ENCODE data around the gene GNAZ.

DNA sequence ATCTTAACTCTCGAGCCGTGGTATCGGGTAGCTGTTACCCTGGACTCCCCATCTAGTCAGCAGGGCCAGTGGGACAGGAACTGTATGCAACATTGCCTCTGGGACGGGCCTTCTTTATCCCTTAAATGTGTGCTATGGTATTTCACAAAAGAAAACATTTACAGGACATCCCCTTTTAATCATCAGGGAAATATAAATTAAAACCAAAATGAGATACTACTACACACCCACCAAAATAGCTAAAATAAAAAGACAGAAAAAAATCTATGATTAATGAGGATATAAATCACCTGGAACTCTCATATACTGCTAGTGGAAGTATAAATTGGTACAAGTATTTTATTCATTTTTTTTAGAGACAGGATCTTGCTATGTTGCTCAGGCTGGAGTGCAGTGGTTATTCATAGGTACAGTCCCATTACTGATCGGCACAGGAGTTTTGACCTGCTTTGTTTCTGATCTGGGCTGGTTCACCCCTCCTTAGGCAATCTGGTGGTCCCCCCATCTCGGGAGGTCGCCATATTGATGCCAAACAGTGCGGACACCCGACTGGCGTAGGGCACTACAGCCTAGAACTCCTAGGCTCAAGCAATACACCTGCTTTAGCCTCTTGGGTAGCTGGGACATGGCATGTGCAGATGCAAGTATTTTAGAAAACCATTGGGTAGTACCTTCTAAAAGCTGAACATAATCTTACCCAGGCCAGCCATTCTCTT is 62.2 kb downstream of the GNAZ start:
- TF ChIP-seq, protein P1, sequence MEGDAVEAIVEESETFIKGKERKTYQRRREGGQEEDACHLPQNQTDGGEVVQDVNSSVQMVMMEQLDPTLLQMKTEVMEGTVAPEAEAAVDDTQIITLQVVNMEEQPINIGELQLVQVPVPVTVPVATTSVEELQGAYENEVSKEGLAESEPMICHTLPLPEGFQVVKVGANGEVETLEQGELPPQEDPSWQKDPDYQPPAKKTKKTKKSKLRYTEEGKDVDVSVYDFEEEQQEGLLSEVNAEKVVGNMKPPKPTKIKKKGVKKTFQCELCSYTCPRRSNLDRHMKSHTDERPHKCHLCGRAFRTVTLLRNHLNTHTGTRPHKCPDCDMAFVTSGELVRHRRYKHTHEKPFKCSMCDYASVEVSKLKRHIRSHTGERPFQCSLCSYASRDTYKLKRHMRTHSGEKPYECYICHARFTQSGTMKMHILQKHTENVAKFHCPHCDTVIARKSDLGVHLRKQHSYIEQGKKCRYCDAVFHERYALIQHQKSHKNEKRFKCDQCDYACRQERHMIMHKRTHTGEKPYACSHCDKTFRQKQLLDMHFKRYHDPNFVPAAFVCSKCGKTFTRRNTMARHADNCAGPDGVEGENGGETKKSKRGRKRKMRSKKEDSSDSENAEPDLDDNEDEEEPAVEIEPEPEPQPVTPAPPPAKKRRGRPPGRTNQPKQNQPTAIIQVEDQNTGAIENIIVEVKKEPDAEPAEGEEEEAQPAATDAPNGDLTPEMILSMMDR (IDR thresholded peaks at IDR 0.05; ENCODE audit: insufficient read depth, low read depth, low read length): no peak
- TF ChIP-seq EZH2 (IDR thresholded peaks at IDR 0.05; ENCODE audit: insufficient read depth, low read length): no peak

Data from astrocyte (in vitro differentiated cells and primary cell).